T-helper 1 cell treated with Interleukin-12 subunit alpha and Interleukin-12 subunit beta and Interleukin-4 antibody, amounts not matched to agents 30 μg/mL and 1 μg/mL, for 36 hours (primary cell): ENCODE results near the gene MGRN1.
"Not testable (repeated sequence)": the region's sequence is repeated elsewhere in the genome, so short reads cannot be mapped to it uniquely, and the experiment has no call there.

Experiments used
- H3K27ac Mint-ChIP-seq: one replicate; pipeline ENCODE4 v1.8.0; 2021; ENCODE audit warnings: mild to moderate bottlenecking, mixed read lengths
- H3K27me3 Mint-ChIP-seq: one replicate; pipeline ENCODE4 v1.8.0; 2021; ENCODE audit warnings: low read depth, mixed read lengths
- H3K36me3 Mint-ChIP-seq: one replicate; pipeline ENCODE4 v1.8.0; 2021; ENCODE audit warnings: low read depth, mixed read lengths
- H3K4me1 Mint-ChIP-seq: one replicate; pipeline ENCODE4 v1.8.0; 2021; ENCODE audit warnings: low read depth, mixed read lengths
- H3K4me3 Mint-ChIP-seq: one replicate; pipeline ENCODE4 v1.8.0; 2021; ENCODE audit warnings: mild to moderate bottlenecking, moderate library complexity, mixed read lengths
- H3K9me3 Mint-ChIP-seq: one replicate; pipeline ENCODE4 v1.8.0; 2021; ENCODE audit warnings: mixed read lengths

MGRN1 gene

DNA sequence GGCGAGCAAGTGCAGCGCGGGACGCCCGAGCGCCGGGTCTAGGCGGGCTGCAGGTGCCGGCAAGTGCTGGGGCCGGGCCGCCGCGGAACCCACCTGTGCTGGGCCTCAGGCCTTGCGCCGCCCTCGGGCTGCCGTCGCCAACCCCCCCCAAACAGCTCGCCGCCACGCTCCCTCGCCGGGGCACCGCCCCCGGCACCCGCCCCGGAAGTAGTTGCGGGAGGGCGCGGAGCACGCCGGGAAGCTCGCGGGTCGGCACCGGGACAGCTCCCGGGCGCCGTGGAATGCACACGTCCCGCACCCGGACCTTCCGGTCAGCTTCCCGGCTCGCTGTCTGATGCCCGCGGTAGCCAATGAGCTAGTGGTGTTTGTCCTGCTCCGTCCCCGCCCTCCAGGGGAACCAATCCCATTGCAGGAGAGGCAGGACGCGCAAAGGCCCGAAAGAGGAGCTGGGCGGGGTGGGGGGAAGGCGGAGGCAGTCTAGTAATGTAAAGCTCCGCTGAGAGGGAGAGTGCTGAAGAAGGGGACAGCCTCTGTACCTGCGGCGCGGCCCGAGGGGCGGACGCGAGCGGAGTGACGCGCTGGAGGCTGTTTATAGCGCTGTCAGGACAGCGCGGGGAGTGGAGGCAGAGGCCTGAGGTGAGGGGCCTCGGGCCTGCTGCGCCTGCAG, 109.6 kb downstream of the MGRN1 start, which contains the start of the genes ANKS3 and DNAAF8:
TSS of gene ANKS3 (minus strand) at position 209 of the 667 bp plus-strand sequence. CDS start 4,122 bp downstream, outside the sequence.
TSS of gene DNAAF8 (plus strand) at position 475 of the 667 bp plus-strand sequence. CDS start 1,978 bp downstream, outside the sequence.
- H3K36me3 Mint-ChIP-seq, result no peaks in the 10 kb centered on the region
- no peaks in the 10 kb centered on the region for H3K27me3 Mint-ChIP-seq
- peak within 1 kb of the TSS; percentile 85 for H3K4me3 Mint-ChIP-seq
- no peaks in the 10 kb centered on the region for H3K9me3 Mint-ChIP-seq
- H3K4me1 Mint-ChIP-seq, result peaks cover 16% of the 10 kb centered on the region
- H3K27ac Mint-ChIP-seq, result peak within 1 kb of the TSS; percentile 70

DNA sequence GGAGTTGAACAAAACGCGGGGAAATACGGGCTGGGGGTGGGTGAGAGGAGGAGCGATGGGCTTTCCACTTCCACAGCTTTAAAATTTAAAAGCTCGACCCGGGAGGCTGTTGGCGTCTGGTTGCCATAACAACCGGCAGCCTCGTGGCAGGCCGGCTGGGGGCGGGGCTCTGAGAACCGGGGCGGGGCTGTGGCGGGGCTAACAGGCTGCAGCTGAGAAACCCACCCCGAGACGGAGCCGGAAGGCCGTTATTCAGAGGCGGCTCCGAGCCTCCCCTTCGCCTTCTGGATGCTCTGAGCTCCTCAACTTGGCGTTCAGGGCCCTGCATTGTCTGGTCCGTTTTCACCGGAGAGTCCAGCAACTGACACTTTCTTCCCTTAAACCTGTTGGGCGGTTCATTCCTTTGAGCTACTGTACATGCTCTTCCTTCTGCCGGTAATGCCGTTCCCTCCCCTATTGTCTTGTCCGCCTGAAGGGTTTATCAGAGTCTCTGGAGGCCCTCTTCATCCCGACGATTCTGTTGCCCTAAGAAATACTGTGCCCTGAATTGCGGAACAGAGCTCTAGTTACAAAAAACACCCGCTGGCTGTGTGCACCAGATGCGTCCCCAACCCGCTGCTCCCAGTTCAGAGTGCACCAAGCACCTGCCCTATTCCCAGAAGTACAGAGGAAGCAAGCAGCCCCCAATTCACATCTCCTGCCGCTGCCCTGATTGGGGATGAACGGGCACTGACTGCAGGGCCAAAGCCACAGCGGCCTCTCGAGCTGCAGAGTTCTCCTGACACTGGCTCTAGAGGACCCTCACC, 110.3 kb downstream of the MGRN1 start:
- H3K4me3 Mint-ChIP-seq, result peak overlapping the region; percentile 85
- no peaks in the 10 kb centered on the region for H3K36me3 Mint-ChIP-seq
- H3K9me3 Mint-ChIP-seq, result no peaks in the 10 kb centered on the region

DNA sequence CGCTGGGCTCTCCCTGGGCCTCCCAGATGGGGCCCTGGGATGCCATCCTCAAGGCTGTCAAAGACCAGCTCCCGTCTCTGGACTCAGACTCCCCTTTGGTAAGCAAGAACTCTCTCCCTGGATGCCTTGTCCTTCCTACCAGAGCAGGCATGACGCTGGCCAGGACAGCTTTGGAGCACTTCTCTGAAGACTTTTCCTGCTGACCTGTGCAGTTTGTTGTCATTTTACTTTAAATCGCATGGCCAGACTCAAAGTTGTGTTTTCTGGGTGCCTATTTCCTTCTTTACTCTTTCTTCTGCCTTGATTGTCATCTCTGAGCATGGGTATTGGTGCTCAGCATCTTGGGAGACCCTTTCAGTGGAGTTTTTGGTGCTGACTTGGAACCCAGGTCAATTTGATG, 111.9 kb downstream of the MGRN1 start:
- H3K36me3 Mint-ChIP-seq, result no peaks in the 10 kb centered on the region
- no peaks in the 10 kb centered on the region for H3K27me3 Mint-ChIP-seq
- no peaks in the 10 kb centered on the region for H3K9me3 Mint-ChIP-seq
- no peak overlapping the region for H3K4me3 Mint-ChIP-seq
- peaks cover 16% of the 10 kb centered on the region for H3K4me1 Mint-ChIP-seq
- H3K27ac Mint-ChIP-seq, result no peak overlapping the region

More for the DNA sequence above, 110.3 kb downstream of the MGRN1 start:
- H3K4me1 Mint-ChIP-seq, result peaks cover 16% of the 10 kb centered on the region
- H3K27me3 Mint-ChIP-seq, result no peaks in the 10 kb centered on the region
- H3K27ac Mint-ChIP-seq, result peak overlapping the region; percentile 70

DNA sequence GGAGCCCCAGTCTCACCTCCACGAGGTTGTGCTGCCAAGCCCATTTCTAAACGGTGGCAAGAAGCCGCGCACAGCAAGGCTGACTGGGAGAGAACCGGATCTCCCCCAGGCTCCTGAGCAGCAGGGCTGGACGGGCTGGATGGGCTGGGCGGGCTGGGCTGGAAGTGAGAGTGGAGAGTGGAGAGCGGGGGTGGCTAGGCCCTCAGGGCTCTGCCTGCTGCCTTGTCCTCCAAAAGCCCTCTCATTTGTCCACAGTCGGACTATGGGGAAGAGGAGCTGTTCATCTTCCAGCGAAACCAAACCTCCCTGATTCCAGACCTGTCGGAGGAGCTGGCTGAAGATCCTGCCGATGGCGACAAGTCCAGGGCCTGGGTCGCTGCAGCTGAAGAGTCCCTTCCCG, 112.9 kb downstream of the MGRN1 start:
- Mint-ChIP-seq H3K36me3 (no peaks in the 10 kb centered on the region), H3K27ac (no peak overlapping the region), H3K4me3 (no peak overlapping the region), H3K27me3 (no peaks in the 10 kb centered on the region), H3K9me3 (no peaks in the 10 kb centered on the region), H3K4me1 (peaks cover 14% of the 10 kb centered on the region)

DNA sequence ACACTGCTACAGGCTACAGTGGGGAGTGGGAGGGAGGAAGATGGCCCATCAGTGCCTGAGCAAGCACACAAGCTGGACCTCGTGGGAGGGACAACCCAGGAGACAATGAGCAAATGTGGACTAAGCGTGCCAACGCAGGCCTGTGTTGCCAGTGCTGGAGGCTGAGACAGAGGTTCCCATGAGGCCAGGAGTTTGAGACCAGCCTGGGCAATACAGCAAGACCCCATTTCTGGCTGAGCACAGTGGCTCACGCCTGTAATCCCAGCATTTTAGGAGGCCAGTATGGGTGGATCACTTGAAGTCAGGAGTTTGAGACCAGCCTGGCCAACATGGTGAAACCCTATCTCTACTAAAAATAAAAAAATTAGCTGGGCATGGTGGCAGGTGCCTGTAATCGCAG, 113.7 kb downstream of the MGRN1 start:
- not testable (repeated sequence) for H3K4me3 Mint-ChIP-seq, H3K27me3 Mint-ChIP-seq, H3K9me3 Mint-ChIP-seq, H3K27ac Mint-ChIP-seq, H3K36me3 Mint-ChIP-seq
- H3K4me1 Mint-ChIP-seq, result peaks cover 10% of the 10 kb centered on the region
